K562 (cell line): Measurements from ENCODE around the gene IPCEF1. TPM values are rescaled to one million over a fixed set of nuclear protein-coding genes. Genes with fewer than 3 reads are reported as not detected.
A peak's percentile ranks its signal among the peaks of the same experiment; 100 is the strongest.

Source experiments
- ATAC-seq: fragments of 200-7000 bp; cut with Tn5 transposase; 3 replicates; pipeline ENCODE4 v1.9.1; 2020; ENCODE audit warnings: moderate library complexity
- BruUV-seq: library from RNA; stranded (reverse); fragments of 400-500 nt; replicated peaks from 2 replicates; lab custom pipeline; 2021; lab: Mats Ljungman, UMichigan
- CTCF ChIA-PET: fragments of 300-600 bp; formaldehyde crosslinking; extraction: SDS; loops from one replicate; lab custom pipeline; 2021; ENCODE audit warnings: low intra/inter-chr PET ratio; lab: Yijun Ruan, JAX
- POLR2A ChIA-PET: fragments of 300-600, 350-650 bp; sonication (Branson Sonifier 250); formaldehyde crosslinking; extraction: SDS; loops from one replicate; lab custom pipeline; 2021; ENCODE audit warnings: antibody characterized with exemption, inconsistent platforms; lab: Yijun Ruan, JAX
- DNase-seq, 4 experiments: peaks; one replicate each; pipeline versions ENCODE4 v3.0.0 to v3.0.0-alpha.2; 2011 to 2018; ENCODE audit warnings: low spot score in 3 of 4, mixed read lengths in 3 of 4; ENCODE audit errors: extremely low read depth in 1 of 4
- FAIRE-seq: peaks from 2 replicates; lab custom pipeline; 2011; peaks lifted over from hg19 to GRCh38; lab: Jason Lieb, UNC
- H2AFZ ChIP-seq: 2 replicates; pipeline ENCODE4 v1.6.0; 2011; ENCODE audit warnings: low read depth, low read length, control low read depth, inconsistent platforms
- H3K27ac ChIP-seq: fragments of 200-600 bp; 3 replicates; pipeline ENCODE4 v1.8.0; 2011; ENCODE audit warnings: low read depth, mild to moderate bottlenecking, control low read depth, inconsistent platforms, low read length, moderate library complexity, mixed read lengths; ENCODE audit errors: extremely low read depth
- H3K27me3 ChIP-seq, 2 experiments: fragments of 300-600 bp in 1 of 2; 2 replicates in 1 of 2; 3 replicates in 1 of 2; pipeline versions ENCODE4 v1.6.0 to v1.8.0; 2011; ENCODE audit warnings: inconsistent platforms in 2 of 2, low read length in 2 of 2, mild to moderate bottlenecking in 1 of 2, mixed read lengths in 1 of 2, moderate library complexity in 1 of 2; ENCODE audit not compliant: control insufficient read depth in 2 of 2, insufficient read depth in 2 of 2
- H3K36me3 ChIP-seq: fragments of 300-600 bp; 3 replicates; pipeline ENCODE4 v1.8.0; 2011; ENCODE audit warnings: mild to moderate bottlenecking, low read length, inconsistent platforms; ENCODE audit not compliant: control insufficient read depth, insufficient read depth
- H3K4me1 ChIP-seq, 2 experiments: fragments of 200-600 bp in 1 of 2; replicated peaks in 1 of 2; 2 replicates in 1 of 2; 3 replicates in 1 of 2; pipeline versions ENCODE4 v1.5.1 to v1.8.0; 2011; ENCODE audit warnings: inconsistent platforms in 2 of 2, low read length in 2 of 2, mild to moderate bottlenecking in 1 of 2, mixed read lengths in 1 of 2, moderate library complexity in 1 of 2; ENCODE audit not compliant: control insufficient read depth in 2 of 2, insufficient read depth in 2 of 2
- H3K4me2 ChIP-seq: 2 replicates; pipeline ENCODE4 v1.6.1; 2011; ENCODE audit warnings: low read length, control low read depth, inconsistent platforms, mixed read lengths; ENCODE audit not compliant: insufficient read depth
- H3K4me3 ChIP-seq: fragments of 200-600 bp; sonication (generic), shearing (Covaris generic); 2 replicates; pipeline ENCODE4 v1.5.1; 2016; ENCODE audit warnings: control low read depth, inconsistent platforms
- H3K79me2 ChIP-seq: fragments of 200-600 bp; 3 replicates; pipeline ENCODE4 v1.8.0; 2011; ENCODE audit warnings: low read length, inconsistent platforms; ENCODE audit not compliant: control insufficient read depth, insufficient read depth
- H3K9ac ChIP-seq, 2 experiments: 2 replicates each; pipeline versions ENCODE4 v1.6.0 to v1.6.1; 2011; ENCODE audit warnings: low read depth in 2 of 2, low read length in 2 of 2, control low read depth in 1 of 2, inconsistent platforms in 1 of 2, mild to moderate bottlenecking in 1 of 2, mixed read lengths in 1 of 2; ENCODE audit not compliant: insufficient read depth in 1 of 2
- H3K9me1 ChIP-seq: one replicate; pipeline ENCODE4 v1.6.0; 2011; ENCODE audit warnings: inconsistent platforms, mild to moderate bottlenecking, low read length, moderate library complexity; ENCODE audit not compliant: control insufficient read depth, insufficient read depth
- H3K9me3 ChIP-seq: replicated peaks from 2 replicates; pipeline ENCODE4 v1.5.1; 2011; ENCODE audit warnings: low read depth, low read length, inconsistent platforms; ENCODE audit not compliant: control insufficient read depth, insufficient read depth
- H4K20me1 ChIP-seq: replicated peaks from 2 replicates; pipeline ENCODE4 v1.6.1; 2011; ENCODE audit warnings: low read length, inconsistent platforms, mixed read lengths; ENCODE audit not compliant: control insufficient read depth, insufficient read depth
- BCLAF1 ChIP-seq, 2 experiments: fragments of 450-650 bp in 1 of 2; IDR thresholded peaks; 2 replicates each; pipeline ENCODE4 v1.6.1; 2011 to 2017; ENCODE audit warnings: low read depth in 2 of 2, antibody characterized with exemption in 1 of 2, borderline replicate concordance in 1 of 2, low read length in 1 of 2, mild to moderate bottlenecking in 1 of 2, mixed read lengths in 1 of 2; ENCODE audit not compliant: control insufficient read depth in 1 of 2
- ETV6 ChIP-seq, 3 experiments: fragments of 150-350 bp in 1 of 3; sonication (generic) in 1 of 3; formaldehyde crosslinking in 1 of 3; IDR thresholded peaks; 2 replicates each; pipeline versions ENCODE4 v1.6.1 to v1.8.0; 2014 to 2022; ENCODE audit warnings: borderline replicate concordance in 2 of 3, low read depth in 2 of 3, antibody characterized with exemption in 1 of 3, low read length in 1 of 3, mild to moderate bottlenecking in 1 of 3, missing genetic modification reagents in 1 of 3
- HDAC3 ChIP-seq: fragments of 450-650 bp; IDR thresholded peaks from 2 replicates; pipeline ENCODE4 v1.6.1; 2018; ENCODE audit warnings: borderline replicate concordance, mild to moderate bottlenecking, moderate library complexity; ENCODE audit not compliant: partially characterized antibody
- KDM5B ChIP-seq: fragments of 200-600 bp; sonication (generic); IDR thresholded peaks from 2 replicates; pipeline ENCODE4 v1.6.1; 2012; ENCODE audit warnings: low read depth, mild to moderate bottlenecking, moderate library complexity, low read length, control low read depth, inconsistent platforms; ENCODE audit not compliant: insufficient replicate concordance
- NFIC ChIP-seq: fragments of 450-650 bp; IDR thresholded peaks from 2 replicates; pipeline ENCODE4 v1.6.1; 2017; ENCODE audit warnings: mild to moderate bottlenecking, inconsistent platforms
- ZBTB43 ChIP-seq: sonication (generic); formaldehyde crosslinking; IDR thresholded peaks from 2 replicates; pipeline ENCODE4 v1.8.0; 2023; ENCODE audit warnings: mild to moderate bottlenecking, missing genetic modification reagents
- ZNF354B ChIP-seq: fragments of 250-450 bp; sonication (Bioruptor Pico); IDR thresholded peaks from 2 replicates; pipeline ENCODE4 v1.4.0; 2020
- ZNF445 ChIP-seq: fragments of 250-450 bp; sonication (Bioruptor Pico); IDR thresholded peaks from 2 replicates; pipeline ENCODE4 v1.4.0; 2020; ENCODE audit warnings: low read depth, mild to moderate bottlenecking, moderate library complexity
- WGBS: fragments of 100-300 bp; shearing (Covaris generic); methylation state at CpG from one replicate; pipeline ENCODE4 v1.1.6; 2016; ENCODE audit warnings: low coverage, mixed read lengths; ENCODE audit not compliant: insufficient coverage; ENCODE audit errors: missing lambda C conversion rate; 5-methylcytosine and 5-hydroxymethylcytosine counted together
- in situ Hi-C: fragments of 300-500 bp; cut with MboI; formaldehyde crosslinking; loops from 4 replicates; pipeline ENCODE4 v1.15.0; 2018; ENCODE audit warnings: inconsistent platforms, mixed read lengths
- intact Hi-C: fragments of 100-400 bp; cut with micrococcal nuclease; formaldehyde crosslinking; loops from 2 replicates; pipeline ENCODE4 v1.14.2; 2022
- polyA plus RNA-seq, 8 experiments: library from polyadenylated mRNA; depleted of rRNA in 4 of 8; stranded (reverse) in 5 of 8; unstranded in 3 of 8; fragments of >200 nt; fragmentation: Nextera tagmentation in 2 of 8; fragmentation: Illumina TruSeq in 1 of 8; extraction: Ambion mirVana in 2 of 8; extraction: Trizol in 1 of 8; gene quantifications; 2 replicates each; pipeline versions ENCODE4 v1.2.1 to v1.2.3, GENCODE V29; 2011 to 2014; ENCODE audit warnings: inconsistent platforms in 1 of 8, missing spikeins in 1 of 8
- total RNA-seq, 7 experiments: library from RNA; depleted of rRNA in 6 of 7; stranded (reverse); fragments of >200 nt in 6 of 7; fragmentation: Illumina TruSeq in 2 of 7; extraction: Trizol in 2 of 7; gene quantifications; 2 replicates each; pipeline versions ENCODE4 v1.2.1 to v1.2.3, GENCODE V29; 2011 to 2021; ENCODE audit warnings: low replicate concordance in 1 of 7

Gene IPCEF1
- total and polyA plus RNA-seq, 9 of the 15 experiments (the other 6 are each of a cell fraction or from before 2014, with no cell fraction given): 0.14 to 0.18 TPM; not detected in 7

GRCh38 chr6:154331750-154332149 is 24.9 kb downstream of the IPCEF1 start:
- ATAC-seq (no peak), FAIRE-seq (no peak), DNase-seq (no peak)
- Histone ChIP-seq H3K4me2 (no peak overlapping the region), H3K9me3 (no peaks in the 10 kb centered on the region), H3K27me3 (no peaks in the 10 kb centered on the region), H3K27ac (no peak overlapping the region), H3K9me1 (no peaks in the 10 kb centered on the region), H4K20me1 (no peaks in the 10 kb centered on the region), H3K9ac (no peak overlapping the region), H2AFZ (no peak overlapping the region), H3K36me3 (no peaks in the 10 kb centered on the region), H3K79me2 (no peaks in the 10 kb centered on the region), H3K4me1 (no peaks in the 10 kb centered on the region), H3K4me3 (no peak overlapping the region)
- BruUV-seq: no TSS peak
- WGBS: 0% methylated on average over 2 of the region's 2 CpGs
- CTCF ChIA-PET: interaction anchor here (0.7 kb wide), 1 partner anchor 362 kb away, joined by 3 read pairs; no protein-coding TSS in a partner anchor
- TF ChIP-seq NFIC (peak; percentile 53), HDAC3 (no peak)
- in situ Hi-C loops (no loop called here), intact Hi-C loops (no loop called here)
- POLR2A ChIA-PET: no interaction called here

GRCh38 chr6:154329350-154330170 is 27.0 kb downstream of the IPCEF1 start:
- peak; percentile 63; the same call in 2 of the 3 replicates for ATAC-seq
- in situ Hi-C loops: no loop called here
- 0 out of 2 replicates have a peak overlapping the region, but pooled peaks have one; percentile 14 for H2AFZ ChIP-seq
- H3K27ac ChIP-seq: no peak overlapping the region
- no peak overlapping the region for H3K4me2 ChIP-seq
- H3K9me1 ChIP-seq: no peaks in the 10 kb centered on the region
- no peaks in the 10 kb centered on the region for H4K20me1 ChIP-seq
- no peak overlapping the region for H3K9ac ChIP-seq
- no peaks in the 10 kb centered on the region for H3K36me3 ChIP-seq
- no TSS peak for BruUV-seq
- no peak for FAIRE-seq
- no peaks in the 10 kb centered on the region for H3K4me1 ChIP-seq
- H3K79me2 ChIP-seq: no peaks in the 10 kb centered on the region
- no peak overlapping the region for H3K4me3 ChIP-seq
- CTCF ChIA-PET: no interaction called here
- no peaks in the 10 kb centered on the region for H3K9me3 ChIP-seq
- intact Hi-C loops: no loop called here
- POLR2A ChIA-PET: interaction anchor here (0.7 to 1.6 kb wide), 3 partner anchors 14 to 143 kb away, joined by 3 to 4 read pairs (median 3); no protein-coding TSS in a partner anchor
- WGBS: 1% methylated on average over 9 of the region's 10 CpGs
- H3K27me3 ChIP-seq: no peaks in the 10 kb centered on the region
- DNase-seq: no peak
- TF ChIP-seq ZNF445 (CRISPR knock-in tag) (no peak), BCLAF1 (IDR thresholded peaks at IDR 0.05; ENCODE audit: borderline replicate concordance in 1 of 2, control insufficient read depth in 1 of 2, low read depth in 2 of 2, low read length in 1 of 2) (no peak), ZBTB43 (CRISPR knock-in tag) (no peak), ZNF354B (CRISPR knock-in tag) (no peak), KDM5B (no peak), ETV6 (IDR thresholded peaks at IDR 0.05; ENCODE audit: borderline replicate concordance in 1 of 2, low read depth in 2 of 2, low read length in 1 of 2) (no peak), ETV6 (CRISPR knock-in tag; IDR thresholded peaks at IDR 0.05; ENCODE audit: borderline replicate concordance) (no peak)
